Measurements from ENCODE around the gene SIL1. TPM values are rescaled to one million over a fixed set of nuclear protein-coding genes. Genes with fewer than 3 reads are reported as not detected.
"Not testable (repeated sequence)": the region's sequence is repeated elsewhere in the genome, so short reads cannot be mapped to it uniquely, and the experiment has no call there.

SIL1 gene
- total RNA-seq, 1 donor: 31.7 TPM

- no peak overlapping the region for H3K4me3 ChIP-seq (ENCODE audit: low read depth, low read length)
- no peak for DNase-seq (ENCODE audit: low read depth)
- no peak for TF ChIP-seq CTCF (IDR thresholded peaks at IDR 0.05; ENCODE audit: insufficient read depth, low read length)
These were observed 270.2 kb downstream of the SIL1 start for GRCh38 chr5:138927979-138928378.

- no peak for TF ChIP-seq CTCF (IDR thresholded peaks at IDR 0.05; ENCODE audit: insufficient read depth, low read length)
These were observed 270.6 kb downstream of the SIL1 start for GRCh38 chr5:138927544-138927943.

GRCh38 chr5:138926688-138927448, 271.3 kb downstream of the SIL1 start:
- TF ChIP-seq CTCF (IDR thresholded peaks at IDR 0.05; ENCODE audit: insufficient read depth, low read length): no peak
- H3K4me3 ChIP-seq (ENCODE audit: low read depth, low read length): no peak overlapping the region
- DNase-seq (ENCODE audit: low read depth): no peak

More at GRCh38 chr5:138927544-138927943, 270.6 kb downstream of the SIL1 start:
- H3K4me3 ChIP-seq (ENCODE audit: low read depth, low read length): no peak overlapping the region
- DNase-seq (ENCODE audit: low read depth): no peak

- DNase-seq (ENCODE audit: low read depth): no peak
- H3K4me3 ChIP-seq (ENCODE audit: low read depth, low read length): no peak overlapping the region
- no peak for TF ChIP-seq CTCF (IDR thresholded peaks at IDR 0.05; ENCODE audit: insufficient read depth, low read length)
These were observed 271.9 kb downstream of the SIL1 start for GRCh38 chr5:138926257-138926656.

- DNase-seq (ENCODE audit: low read depth): no peak
- TF ChIP-seq CTCF (IDR thresholded peaks at IDR 0.05; ENCODE audit: insufficient read depth, low read length): no peak
- H3K4me3 ChIP-seq (ENCODE audit: low read depth, low read length): no peak overlapping the region
These were observed 273.0 kb downstream of the SIL1 start for GRCh38 chr5:138925090-138925635.

- no peak for DNase-seq (ENCODE audit: low read depth)
- TF ChIP-seq CTCF (IDR thresholded peaks at IDR 0.05; ENCODE audit: insufficient read depth, low read length): no peak
- H3K4me3 ChIP-seq (ENCODE audit: low read depth, low read length): no peak overlapping the region
These were observed 275.7 kb downstream of the SIL1 start for GRCh38 chr5:138922494-138922893.

GRCh38 chr5:138921362-138921761, 276.8 kb downstream of the SIL1 start:
- H3K4me3 ChIP-seq (ENCODE audit: low read depth, low read length); DNase-seq (ENCODE audit: low read depth): not testable (repeated sequence)

Data from fibroblast of the aortic adventitia (primary cell).